PC-9 (cell line): Measurements from ENCODE around the gene RGS3.

Experiments used
- CTCF ChIP-seq: fragments of 200-600 bp; sonication (generic); conservative IDR thresholded peaks from 2 replicates; pipeline ENCODE4 v1.6.1; 2017; ENCODE audit warnings: mixed run types, antibody characterized with exemption, mild to moderate bottlenecking, moderate library complexity
- EZH2 ChIP-seq: fragments of 200-600 bp; sonication (generic); IDR thresholded peaks from 2 replicates; pipeline ENCODE4 v1.8.0; 2017; ENCODE audit warnings: antibody characterized with exemption, low read depth

GRCh38 chr9:113542741-113543140 lies 79.2 kb downstream of the RGS3 start:
- TF ChIP-seq CTCF: no peak
- TF ChIP-seq EZH2: no peak
